Activated CD8-positive, alpha-beta memory T cell treated with anti-CD3 and anti-CD28 coated beads, Interleukin-2, amount 50 U/mL, for 4 hours (primary cell): ENCODE measurements around the gene PDIK1L.

Experiments used
- DNase-seq: peaks from one replicate; pipeline ENCODE4 v3.0.0-alpha.2; 2020

The PDIK1L gene

DNA sequence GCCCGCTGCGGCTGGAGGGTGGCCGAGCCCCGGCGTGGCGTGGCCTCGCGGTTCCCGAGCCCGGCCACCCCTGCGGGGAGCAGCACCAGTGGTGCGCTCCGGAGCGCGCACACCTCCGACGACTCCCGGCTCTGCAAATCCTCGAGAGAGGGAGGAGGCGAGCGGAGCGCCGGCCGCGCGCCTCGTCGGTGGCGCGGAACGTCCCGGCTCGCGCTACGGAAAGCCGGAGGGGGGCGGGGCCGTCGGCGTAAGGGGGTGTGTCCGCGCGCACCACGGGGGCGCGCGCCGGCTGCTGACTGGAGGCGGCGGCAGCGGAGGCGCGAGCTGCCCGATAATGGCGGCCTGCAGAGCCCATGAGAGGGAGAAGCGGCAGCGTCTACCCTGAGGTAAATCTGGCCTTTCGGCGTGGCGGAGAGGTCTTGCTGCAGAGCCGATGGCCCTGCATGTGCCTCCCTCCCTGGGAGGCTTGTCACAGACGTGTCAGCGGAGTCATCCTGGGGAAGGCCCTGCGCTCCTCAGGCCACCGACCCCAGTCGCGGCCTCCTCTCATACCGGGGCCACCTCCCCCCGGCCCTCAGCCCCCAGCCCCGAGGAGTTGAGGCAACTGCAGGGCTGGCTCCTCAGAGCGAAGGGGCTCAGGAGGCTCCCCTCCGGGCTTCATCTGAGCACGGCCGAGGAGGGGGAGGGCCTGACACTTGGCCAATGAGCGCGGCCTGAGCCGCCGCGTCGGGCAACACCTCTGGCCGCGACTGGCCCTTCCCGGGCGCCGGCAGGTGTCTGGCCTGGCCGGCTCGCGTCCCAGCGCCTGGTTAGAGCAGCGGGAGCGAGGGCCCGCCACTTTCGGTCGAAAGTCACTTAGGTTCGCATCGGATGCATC, at the start of gene PDIK1L:
PDIK1L (plus strand) TSS at position 295 of the 877 bp plus-strand sequence. CDS start 2,485 bp downstream, outside the sequence.
- DNase-seq: peak; percentile 94

DNA sequence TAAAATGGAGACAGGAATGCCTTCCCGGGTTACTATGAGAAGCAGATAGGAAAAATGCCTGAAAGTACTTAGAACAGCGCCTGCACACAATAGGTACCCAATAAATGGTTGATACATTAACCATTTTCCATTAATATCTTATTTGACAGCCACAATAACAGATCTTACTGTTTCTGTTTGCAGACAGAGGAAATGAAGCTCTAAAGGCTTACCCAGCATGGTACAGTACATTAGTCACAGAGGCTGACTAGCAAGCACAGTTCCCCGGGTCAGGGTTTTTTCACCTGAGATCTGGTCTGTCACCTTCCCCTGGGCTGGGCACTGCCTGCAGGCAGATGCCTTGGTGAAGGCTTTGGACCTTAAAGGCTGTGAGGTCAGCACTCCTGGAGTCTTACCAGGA, 47.1 kb upstream of the PDIK1L start:
- DNase-seq: no peak

DNA sequence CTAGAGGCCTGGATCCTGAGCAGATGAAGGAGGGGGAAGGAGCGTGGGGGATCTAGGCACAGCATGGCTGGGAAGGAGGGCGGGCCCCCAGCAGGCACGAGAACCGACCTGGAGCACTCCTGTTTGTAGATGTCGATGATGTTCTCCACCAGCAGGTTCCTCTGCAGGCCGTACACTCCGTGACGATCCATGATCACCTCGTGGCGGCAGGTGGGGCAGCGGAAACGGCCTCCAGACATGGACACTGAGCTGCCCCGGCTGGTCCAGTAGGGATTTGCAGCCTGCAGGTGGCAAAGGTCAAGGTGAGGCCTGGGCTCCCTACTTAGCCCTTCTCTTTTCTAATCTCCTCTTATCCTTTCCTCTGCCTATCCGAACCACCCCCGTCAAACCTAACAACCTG, 45.5 kb upstream of the PDIK1L start:
- no peak for DNase-seq

DNA sequence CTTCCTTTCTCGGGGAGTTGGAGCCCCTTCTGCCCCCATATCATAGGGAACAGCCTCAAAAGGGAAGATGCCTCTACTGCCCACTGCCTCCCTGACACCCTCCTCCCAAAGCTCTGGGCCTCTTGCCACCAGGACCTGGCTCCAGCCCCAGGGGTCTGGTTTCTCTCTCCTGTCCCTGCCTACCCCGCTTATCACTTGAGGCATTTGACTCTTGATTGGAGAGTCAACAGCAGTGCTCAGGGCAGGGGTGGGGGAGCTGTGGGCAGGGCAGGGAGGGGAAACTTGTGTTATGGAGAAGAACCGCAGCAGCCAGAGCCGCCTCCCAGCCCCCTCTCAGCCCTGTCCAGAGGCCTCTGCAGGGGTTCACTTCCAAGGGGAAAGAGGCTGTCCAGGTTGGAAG, 44.8 kb upstream of the PDIK1L start:
- DNase-seq: no peak

DNA sequence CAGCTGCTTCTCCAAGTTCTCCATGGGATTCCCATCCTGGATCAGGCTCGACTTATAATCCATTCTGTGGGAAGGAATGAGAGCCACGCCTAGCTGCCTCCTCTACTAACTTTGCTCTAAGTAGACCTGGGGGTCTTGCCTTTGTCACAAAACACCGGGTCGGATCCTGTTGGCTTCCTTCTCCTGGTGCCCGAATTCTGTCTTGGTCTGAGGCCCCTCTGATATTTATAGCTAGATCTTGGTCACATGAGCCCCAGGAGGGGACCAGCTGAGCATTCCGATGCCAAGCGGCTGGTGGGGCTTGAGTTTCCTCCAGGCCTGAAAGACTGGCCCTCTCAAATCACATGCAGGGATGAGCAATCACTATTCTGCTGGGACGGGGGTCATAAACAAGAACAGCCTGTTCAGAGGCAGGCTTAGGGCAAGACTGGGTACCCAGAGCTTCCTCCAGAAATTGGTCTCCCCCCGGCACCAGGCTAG, 44.2 kb upstream of the PDIK1L start, which contains the start of gene TRIM63:
TRIM63 (minus strand) TSS at position 199 of the 480 bp plus-strand sequence; CDS start at position 63, 136 bp downstream.
- no peak for DNase-seq

DNA sequence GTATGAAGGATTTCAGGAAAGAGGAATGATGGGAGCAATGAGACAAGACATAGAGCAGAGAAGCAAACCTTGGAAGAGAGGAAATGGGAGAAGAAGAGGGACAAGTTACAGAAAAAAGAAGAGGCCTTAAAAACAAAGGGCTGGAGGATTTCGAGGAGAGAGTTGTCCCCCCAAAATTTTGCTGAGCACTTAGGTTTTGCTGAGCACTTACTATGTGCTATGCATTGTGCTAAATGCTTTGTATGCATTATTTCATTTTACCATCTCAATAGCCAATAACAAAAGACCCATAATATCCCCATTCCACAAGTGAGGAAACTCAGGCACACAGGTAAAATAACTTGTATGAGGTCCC, 41.7 kb upstream of the PDIK1L start:
- no peak for DNase-seq

DNA sequence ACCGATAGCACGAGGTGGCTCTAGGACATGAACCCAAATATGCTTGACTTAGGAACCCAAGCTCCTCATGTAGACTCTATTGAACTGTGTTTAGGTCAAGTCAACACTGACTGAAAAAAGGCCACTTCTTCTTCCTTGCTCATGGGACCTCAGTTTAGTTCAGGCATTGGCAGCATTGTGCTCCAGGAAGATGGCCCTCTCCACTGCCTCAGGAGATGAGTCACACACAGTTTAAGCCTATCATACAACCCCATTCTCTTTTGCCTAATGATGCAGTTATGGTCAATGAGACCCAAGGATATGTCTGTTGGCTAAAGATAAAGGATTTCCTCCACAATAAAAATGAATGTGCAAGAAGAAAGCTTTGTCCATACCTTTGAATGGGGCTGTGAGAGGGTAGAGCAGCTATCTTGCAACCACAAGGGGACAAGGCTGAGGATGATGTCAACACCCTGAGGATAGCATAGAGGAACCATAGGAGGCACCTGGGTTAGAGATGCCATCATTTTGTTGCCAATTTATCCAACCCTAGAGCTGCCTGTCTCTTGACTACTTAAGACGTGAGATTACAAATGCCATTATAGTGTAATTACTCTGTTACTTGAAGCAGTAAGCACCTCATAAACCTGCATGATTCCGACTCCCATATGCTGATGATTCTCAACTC, 41.2 kb upstream of the PDIK1L start:
- no peak for DNase-seq

DNA sequence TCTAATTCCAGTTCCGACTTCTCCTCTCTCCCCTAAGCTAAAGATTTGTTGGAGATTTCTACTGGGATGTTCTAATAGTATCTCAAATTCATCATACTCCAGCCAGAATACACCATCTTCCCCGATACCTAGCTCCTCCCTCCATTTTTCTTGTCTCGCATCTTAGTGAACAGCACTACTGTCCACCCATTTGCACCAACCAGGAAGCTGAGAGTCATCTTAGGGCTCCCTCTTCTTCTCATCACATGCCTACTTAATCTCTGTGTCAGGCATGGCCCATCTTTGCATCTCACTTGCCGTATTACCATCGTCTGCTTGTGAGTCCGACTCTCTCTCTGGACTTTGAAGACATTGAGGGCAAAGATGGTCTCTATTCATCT, 40.7 kb upstream of the PDIK1L start:
- DNase-seq: no peak

DNA sequence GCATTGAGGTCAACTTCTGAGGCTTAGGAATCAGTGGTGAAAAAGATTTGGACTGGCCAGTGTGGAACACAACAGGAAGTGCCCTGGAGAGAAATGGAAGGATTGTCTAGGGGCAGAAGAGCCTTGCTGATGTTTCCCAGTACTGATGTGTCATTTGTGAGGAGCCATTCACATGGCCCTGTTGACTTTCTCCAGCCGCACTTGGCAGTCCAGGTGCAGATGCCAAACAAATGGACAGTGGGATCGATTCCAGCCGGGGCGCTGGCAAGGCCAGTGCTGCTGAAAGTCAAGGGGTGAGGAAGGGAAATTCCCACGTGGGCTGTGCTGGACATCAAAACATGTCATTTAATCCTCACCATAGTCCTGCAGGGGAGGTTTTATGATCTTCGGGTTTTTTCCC, 39.3 kb upstream of the PDIK1L start:
- DNase-seq: no peak

DNA sequence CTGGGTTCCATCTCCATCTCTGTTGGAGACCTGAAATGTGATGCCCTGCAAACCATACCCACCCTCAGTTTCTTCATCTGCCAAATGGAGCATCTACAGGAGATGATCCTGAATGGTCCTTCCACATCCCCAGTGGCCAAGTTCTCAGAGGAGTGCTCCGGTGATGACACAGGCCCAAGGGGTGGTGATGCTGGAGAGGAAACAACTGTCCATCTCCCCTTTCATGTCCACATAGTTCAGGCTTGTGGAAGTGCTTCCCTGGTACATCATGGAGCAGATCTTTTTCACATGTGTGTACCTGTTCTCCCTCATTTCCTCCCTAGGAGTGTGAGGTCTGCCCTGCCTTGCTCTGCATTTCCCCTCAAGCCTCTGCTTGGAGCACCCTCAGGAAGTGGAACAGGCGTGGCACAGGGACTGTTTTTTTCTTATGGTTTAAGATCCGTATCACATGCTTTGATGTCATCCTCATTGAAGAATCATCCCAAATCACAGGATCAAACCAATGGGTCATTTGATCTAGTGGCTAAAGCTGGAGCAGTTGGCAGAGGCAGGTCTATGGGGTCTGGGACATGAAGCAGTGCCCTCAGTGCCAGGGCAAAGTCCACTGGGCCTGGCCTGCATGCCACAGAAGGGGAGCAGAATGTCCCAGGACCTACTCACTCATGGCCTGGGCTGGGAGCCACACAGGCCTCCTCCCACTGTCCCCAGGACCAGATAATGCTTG, 36.0 kb upstream of the PDIK1L start:
- DNase-seq: no peak

DNA sequence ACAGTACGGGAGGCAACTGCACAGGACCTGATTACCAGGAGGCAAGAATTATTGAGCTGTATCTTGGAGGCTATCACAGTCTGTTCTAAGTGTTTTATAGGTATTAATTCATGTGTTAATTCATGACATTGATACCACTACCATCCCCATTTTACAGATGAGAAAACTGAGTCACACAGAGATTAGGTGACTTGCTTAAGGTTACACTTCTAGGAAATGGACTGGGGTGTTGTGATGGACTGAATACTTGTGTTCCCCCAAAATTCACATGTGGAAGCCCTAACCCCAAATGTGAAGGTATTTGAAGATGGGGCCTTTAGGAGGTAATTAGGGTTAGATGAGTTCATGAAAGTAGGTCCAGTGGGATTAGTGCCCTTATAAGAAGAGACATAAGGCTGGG, 34.1 kb upstream of the PDIK1L start:
- no peak for DNase-seq

DNA sequence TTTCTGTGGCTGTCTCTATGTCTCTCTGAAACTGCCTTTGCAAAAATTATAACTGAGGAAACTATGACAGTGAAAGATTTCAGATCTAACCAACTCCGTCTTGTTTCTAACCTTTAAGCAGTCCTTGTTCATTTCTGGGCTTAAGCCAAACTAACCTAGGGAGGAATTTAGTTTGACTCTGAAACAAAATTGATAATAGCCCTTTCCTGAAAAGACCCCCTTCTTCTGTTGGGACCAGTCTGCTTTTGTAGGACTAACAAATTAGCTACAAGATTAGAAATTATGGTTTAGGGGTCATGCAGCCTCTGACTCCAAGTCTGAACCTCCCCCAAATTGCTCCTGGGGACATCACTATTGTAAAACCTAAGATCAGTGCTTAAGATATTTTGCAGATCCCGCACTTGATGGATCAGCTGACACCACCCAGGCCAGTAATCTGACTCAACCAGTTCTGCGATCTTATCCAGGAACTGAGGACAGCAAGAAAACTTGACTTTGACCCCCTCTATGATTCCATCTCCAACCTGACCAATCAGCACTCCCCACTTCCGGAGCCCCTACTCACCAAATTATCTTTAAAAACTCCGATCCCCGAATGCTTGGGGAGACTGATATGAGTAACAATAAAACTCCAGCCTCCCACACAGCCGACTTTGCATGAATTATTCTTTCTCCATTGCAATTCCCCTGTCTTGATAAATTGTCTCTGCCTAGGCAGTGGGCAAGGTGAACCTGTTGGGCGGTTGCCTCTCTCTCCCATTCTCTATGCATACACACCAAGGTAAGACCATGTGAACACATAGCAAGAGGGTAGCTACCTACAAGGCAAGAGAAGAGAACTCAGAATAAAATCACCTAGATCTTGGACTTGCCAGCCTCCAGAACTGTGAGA, 33.1 kb upstream of the PDIK1L start:
- no peak for DNase-seq

DNA sequence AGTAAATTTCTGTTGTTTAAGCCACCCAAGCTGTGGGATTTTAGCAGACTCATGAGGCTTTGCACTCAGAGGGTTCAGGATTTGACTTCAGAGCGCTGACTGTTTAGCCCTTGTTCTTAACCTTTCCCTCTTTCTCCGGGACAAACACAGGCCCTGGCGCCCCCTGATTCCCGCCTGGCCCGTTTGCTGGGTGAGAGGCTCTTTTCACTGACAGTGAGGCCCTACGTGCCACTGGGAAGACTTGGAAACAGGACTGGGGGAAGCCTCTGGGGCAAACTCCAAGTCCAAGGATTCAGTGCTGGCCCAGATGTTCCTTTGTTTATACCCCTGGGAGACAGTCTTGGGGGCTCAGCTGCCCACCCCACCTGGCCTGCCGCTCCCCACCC, 32.5 kb upstream of the PDIK1L start:
- no peak for DNase-seq

DNA sequence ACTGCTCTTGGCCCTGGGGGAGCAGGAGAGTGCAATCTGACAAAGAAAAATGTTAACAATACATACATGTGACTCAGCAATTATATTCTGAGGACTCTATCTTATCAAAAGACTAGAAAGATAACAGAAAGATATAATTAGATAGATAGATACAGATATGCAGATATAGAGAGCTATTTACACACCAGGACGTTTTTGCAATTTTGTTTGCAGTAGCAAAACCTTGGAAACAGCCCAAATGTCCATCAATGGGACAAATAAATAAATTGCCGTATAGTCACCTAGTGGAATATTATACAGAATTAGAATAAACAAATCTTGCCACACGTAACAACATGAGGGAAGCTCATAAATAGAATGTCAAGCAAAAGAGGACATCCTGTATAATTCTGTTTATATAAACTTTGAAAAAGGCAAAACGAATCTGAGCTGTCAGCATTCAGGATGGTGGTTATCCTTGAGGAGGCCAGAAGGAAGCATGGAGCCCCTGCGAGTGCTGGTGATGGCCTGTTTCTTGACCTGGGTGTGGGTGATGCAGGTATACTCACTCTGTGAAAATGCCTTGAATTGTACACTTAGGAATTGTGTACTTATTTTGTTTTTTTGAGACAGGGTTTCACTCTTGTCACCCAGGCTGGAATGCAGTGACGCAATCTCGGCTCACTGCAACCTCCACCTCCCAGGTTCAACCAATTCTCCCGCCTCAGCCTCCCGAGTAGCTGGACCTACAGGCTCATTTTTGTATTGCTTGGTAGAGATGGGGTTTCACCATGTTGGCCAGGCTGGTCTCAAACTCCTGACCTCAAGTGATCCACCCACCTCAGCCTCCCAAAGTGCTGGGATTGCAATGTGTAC, 31.4 kb upstream of the PDIK1L start:
- DNase-seq: no peak

DNA sequence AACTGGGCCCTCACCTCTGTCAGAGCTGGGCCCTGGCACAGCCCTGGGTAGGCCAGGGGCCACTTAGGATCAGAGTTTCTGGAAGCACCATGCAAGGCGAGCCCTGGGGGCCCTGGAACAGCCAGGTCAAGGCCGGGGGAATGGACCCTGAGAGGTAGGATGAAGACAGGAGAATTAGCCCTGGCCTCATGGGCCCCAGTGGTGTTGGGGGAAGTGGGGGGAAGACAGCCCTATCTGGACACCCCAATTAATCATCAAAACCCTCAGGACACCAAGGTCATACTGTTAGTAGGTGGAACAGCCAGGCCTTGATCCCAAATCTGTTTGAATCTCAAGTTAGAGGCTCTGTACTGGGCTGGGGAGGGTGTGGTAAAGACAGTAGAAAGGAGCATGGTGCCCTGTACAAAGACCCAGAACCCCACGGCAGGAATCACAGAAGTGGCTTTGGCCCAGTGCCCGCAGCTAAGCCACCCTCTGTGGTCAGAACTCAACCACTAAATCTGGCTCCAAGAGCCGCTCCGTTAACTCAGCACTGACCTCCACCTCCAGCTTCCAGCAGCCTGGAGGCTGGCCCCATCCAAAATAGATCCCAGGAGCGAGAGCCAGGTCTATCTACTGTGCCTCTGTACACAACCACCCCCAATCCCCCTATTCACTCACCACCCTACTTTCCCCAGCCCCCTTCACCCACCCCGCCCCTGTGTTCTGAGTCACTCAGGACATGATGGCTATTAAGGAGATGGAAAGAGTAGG, 30.2 kb upstream of the PDIK1L start:
- DNase-seq: no peak

DNA sequence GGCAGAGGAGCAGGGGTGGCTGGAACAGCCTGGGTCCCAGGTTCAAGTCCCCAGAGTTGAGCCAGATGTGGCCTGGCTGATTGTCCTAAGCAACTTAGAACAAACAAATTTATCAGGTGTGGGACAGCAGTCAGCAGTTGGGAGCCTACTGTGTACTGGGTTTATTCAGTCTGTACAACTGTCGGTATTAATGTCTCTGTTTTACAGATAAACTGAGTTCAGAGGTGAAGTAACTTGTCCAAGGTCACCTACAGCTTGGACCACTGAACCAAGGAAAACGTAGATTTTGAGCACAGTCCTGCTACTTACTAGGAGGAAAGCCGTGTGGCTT, 29.6 kb upstream of the PDIK1L start:
- DNase-seq: no peak

DNA sequence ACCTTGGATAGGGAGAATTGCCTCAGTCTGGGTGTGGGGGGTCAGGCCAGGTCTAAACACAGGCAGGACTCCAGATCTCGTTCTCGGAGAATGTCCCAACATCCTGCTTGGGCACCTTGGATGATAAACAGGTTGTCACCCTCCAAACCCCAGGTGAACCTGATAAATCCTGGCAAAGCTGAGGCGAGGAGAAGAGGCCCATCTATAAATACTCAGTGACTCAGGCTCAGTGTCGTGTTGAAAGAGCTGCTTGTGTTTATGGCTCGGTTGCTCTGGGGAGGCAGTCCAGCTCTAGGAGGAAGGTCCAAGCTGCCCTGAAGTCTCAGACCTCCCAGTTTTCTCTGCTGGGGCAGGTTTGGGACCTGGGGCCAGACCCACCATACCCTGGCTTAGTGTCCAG, 28.4 kb upstream of the PDIK1L start:
- DNase-seq: no peak

DNA sequence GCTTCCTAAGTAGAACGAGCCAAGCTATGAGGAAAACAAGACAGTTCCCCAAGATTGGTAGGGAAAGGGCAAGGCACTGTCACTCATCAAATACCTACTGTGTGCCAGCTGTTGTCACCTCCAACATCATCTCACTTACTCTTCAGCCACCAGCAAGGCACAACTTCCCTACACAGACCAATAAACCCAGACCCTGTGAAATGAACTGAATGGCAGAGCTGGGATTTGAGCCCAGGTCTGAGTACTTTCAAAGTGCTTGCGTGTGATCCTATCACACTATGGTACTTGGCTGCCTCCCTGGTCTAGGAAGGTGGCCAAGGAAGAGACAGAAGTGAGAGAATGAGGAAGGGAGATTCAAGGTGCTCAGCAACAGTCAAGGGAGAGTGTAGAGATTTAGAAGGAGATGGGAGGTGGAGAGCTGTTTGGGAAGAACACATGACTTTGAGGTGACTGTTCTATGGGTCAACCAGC, 27.5 kb upstream of the PDIK1L start:
- DNase-seq: no peak

DNA sequence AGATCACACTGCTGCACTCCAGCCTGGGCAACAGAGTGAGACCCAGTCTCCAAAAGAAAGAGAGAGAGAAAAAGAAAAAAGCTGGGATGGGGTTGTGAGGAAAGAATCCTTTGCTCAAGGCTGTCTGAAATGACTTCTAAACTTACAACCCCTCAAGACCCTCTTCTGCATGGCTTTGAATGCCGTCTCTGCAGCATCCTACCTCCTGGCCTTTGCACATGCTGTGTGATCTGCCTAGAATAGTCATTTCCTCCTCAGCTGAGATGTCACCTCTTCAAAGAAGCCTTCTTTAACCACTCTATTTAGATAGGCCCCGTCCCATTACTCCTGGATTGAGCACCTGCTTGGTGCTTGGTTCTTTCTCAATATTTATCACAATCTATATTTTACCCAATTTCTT, 26.8 kb upstream of the PDIK1L start:
- no peak for DNase-seq

DNA sequence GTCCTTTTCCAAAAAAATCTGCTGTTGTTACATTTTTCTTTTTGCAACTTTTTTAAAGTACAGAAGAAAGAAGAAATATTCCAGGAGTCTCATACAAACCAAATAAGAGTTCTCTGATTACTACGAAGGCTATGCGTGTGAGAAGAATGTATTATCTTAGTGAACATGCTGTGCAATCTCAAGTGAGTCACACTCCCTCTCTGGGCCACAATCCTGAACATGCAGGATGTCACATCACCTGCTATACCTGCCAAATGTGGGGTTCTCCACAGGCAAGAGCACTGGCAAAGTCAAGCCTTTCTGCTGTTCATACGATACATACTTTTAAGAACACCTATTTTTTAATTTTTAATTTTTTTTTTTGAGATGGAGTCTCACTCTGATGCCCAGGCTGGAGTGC, 22.5 kb upstream of the PDIK1L start:
- no peak for DNase-seq

DNA sequence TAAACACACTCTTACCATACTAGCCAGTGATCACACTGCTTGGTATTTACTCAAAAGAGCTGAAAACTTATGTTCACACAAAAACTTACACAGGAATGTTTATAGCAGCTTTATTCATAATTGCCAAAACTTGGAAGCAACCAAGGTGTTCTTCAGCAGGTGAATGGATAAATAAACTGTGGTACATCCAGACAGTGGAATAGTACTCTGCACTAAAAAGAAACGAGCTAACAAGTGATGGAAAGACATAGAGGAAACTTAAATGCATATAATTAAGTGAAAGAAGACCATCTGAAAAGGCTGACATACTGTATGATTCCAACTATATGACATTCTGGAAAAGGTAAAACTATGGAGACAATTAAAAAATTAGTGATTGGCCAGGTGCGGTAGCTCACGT, 20.7 kb upstream of the PDIK1L start:
- DNase-seq: no peak
